ENCODE data around the gene SERINC5. TPM values are rescaled to one million over a fixed set of nuclear protein-coding genes. Genes with fewer than 3 reads are reported as not detected.
A peak's percentile ranks its signal among the peaks of the same experiment; 100 is the strongest.

SERINC5 gene
- polyA plus RNA-seq, 1 of the 3 experiments (the other 2 are of a cell fraction): 4.5 TPM

GRCh38 chr5:80090884-80091166, 165.0 kb downstream of the SERINC5 start (continued):
- TF ChIP-seq USF2 (IDR thresholded peaks at IDR 0.05; ENCODE audit: borderline replicate concordance, low read depth, low read length) (no peak), RFX5 (IDR thresholded peaks at IDR 0.05; ENCODE audit: low read length) (no peak), EP300 (IDR thresholded peaks at IDR 0.05; ENCODE audit: borderline replicate concordance in 1 of 2, low read depth in 1 of 2, low read length in 1 of 2) (no peak), NFIC (IDR thresholded peaks at IDR 0.05; ENCODE audit: borderline replicate concordance) (no peak), TAF1 (IDR thresholded peaks at IDR 0.05; ENCODE audit: borderline replicate concordance, low read depth, low read length) (no peak), JUND (IDR thresholded peaks at IDR 0.05) (no peak), FOSL2 (IDR thresholded peaks at IDR 0.05; ENCODE audit: borderline replicate concordance, low read depth) (no peak), ZBTB33 (IDR thresholded peaks at IDR 0.05; ENCODE audit: borderline replicate concordance, low read depth) (no peak), MEF2A (IDR thresholded peaks at IDR 0.05; ENCODE audit: borderline replicate concordance, low read depth) (no peak), TEAD4 (IDR thresholded peaks at IDR 0.05; ENCODE audit: borderline replicate concordance, insufficient read depth) (no peak), EZH2phosphoT487 (IDR thresholded peaks at IDR 0.05; ENCODE audit: borderline replicate concordance, low read depth) (no peak)

GRCh38 chr5:80083101-80083890, 172.6 kb downstream of the SERINC5 start:
- H3K4me1 ChIP-seq (ENCODE audit: control insufficient read depth in 1 of 2, insufficient read depth in 2 of 2, low read depth in 1 of 2, low read length in 1 of 2): no peaks in the 10 kb centered on the region; a peak in 1 of 4 replicates
- POLR2A ChIA-PET: interaction anchor here (1.2 kb wide), 1 partner anchor 92 kb away, joined by 3 read pairs; the partner anchor contains the start of gene MTX3
- no peak overlapping the region for H3K27ac ChIP-seq (ENCODE audit: low read depth in 2 of 2, low read length in 1 of 2)
- CTCF ChIA-PET: interaction anchor here (0.6 to 3.1 kb wide), 54 partner anchors 9 to 1064 kb away, joined by 3 to 16 read pairs (median 4); partner anchors contain the start of genes MTX3, SPZ1 and THBS4
- no peaks in the 10 kb centered on the region for H3K36me3 ChIP-seq (replicated peaks in 1 of 2; ENCODE audit: control insufficient read depth in 1 of 2, insufficient read depth in 2 of 2, low read length in 1 of 2)
- no peaks in the 10 kb centered on the region for H3K9me3 ChIP-seq
- TF ChIP-seq CTCF (IDR thresholded peaks at IDR 0.05) (peak; percentile 81), RAD21 (IDR thresholded peaks at IDR 0.05; ENCODE audit: low read length) (peak; percentile 85), MXI1 (IDR thresholded peaks at IDR 0.05; ENCODE audit: low read depth, low read length) (no peak), SMC3 (IDR thresholded peaks at IDR 0.05; ENCODE audit: low read depth, low read length) (peak; percentile 55)
- no peaks in the 10 kb centered on the region for H4K20me1 ChIP-seq (ENCODE audit: insufficient read depth)
- no peaks in the 10 kb centered on the region for H3K27me3 ChIP-seq (ENCODE audit: insufficient read depth)
- no peak overlapping the region for H3K4me2 ChIP-seq
- no peaks in the 10 kb centered on the region for H3K9me2 ChIP-seq
- H3K9ac ChIP-seq: no peak overlapping the region
- H2AFZ ChIP-seq (ENCODE audit: low read depth): no peak overlapping the region
- no peaks in the 10 kb centered on the region for H3F3A ChIP-seq (replicated peaks; ENCODE audit: insufficient read depth)
- no peak overlapping the region for H3K4me3 ChIP-seq (ENCODE audit: low read depth in 2 of 2, low read length in 1 of 2)
- WGBS (ENCODE audit: low lambda C conversion rate): 54% methylated on average over 19 of the region's 19 CpGs
- no peaks in the 10 kb centered on the region for H3K79me2 ChIP-seq (ENCODE audit: insufficient read depth)
- DNase-seq: peak; percentile 76
